Neural cell (in vitro differentiated cells): ENCODE data around the gene FAM177B.

Experiments
- EP300 ChIP-seq: fragments of 450-650 bp; conservative IDR thresholded peaks from 2 replicates; pipeline ENCODE4 v1.6.1; 2014; ENCODE audit warnings: antibody characterized with exemption, mild to moderate bottlenecking, moderate library complexity; ENCODE audit not compliant: poor library complexity, severe bottlenecking
- EZH2 ChIP-seq: fragments of 200-600, 300-800 bp; shearing (Covaris generic), sonication (generic); IDR thresholded peaks from 2 replicates; pipeline ENCODE4 v1.6.1; 2014; ENCODE audit warnings: antibody characterized with exemption, low read length, borderline replicate concordance, mild to moderate bottlenecking; ENCODE audit not compliant: insufficient read depth, poor library complexity, severe bottlenecking
- MXI1 ChIP-seq: fragments of 450-650 bp; conservative IDR thresholded peaks from 2 replicates; pipeline ENCODE4 v1.6.1; 2014; ENCODE audit warnings: antibody characterized with exemption, mild to moderate bottlenecking; ENCODE audit not compliant: poor library complexity, severe bottlenecking
- POLR2AphosphoS5 ChIP-seq: IDR thresholded peaks from 2 replicates; pipeline ENCODE4 v1.6.1; 2012
- RAD21 ChIP-seq: fragments of 450-650 bp; conservative IDR thresholded peaks from 2 replicates; pipeline ENCODE4 v1.6.1; 2014; ENCODE audit warnings: antibody characterized with exemption, mild to moderate bottlenecking, moderate library complexity
- TAF1 ChIP-seq: IDR thresholded peaks from 2 replicates; pipeline ENCODE4 v1.6.1; 2012; ENCODE audit warnings: low read depth
- TF ChIP-seq, protein P1 (sequence below): fragments of 450-650 bp; IDR thresholded peaks from 2 replicates; pipeline ENCODE4 v1.5.1; 2014; ENCODE audit warnings: antibody characterized with exemption, mild to moderate bottlenecking, moderate library complexity; ENCODE audit not compliant: poor library complexity, severe bottlenecking

DNA sequence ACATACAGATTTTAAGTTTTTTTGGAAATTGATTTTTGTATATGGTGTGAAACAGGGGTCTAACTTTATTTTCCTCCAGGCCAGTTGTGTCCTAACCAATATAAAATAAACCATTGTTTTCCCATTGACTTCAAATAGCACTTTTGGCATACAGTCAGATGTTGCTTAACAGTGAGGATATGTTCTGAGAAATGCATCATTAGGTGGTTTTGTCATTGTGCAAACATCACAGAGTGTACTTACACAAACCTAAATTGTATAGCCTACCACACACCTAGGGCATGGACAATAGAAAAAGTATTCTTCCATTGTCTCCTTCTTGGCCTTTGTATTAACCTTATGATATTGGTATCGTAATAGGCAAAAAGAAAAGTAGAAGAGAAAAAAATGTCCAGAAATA, 40.5 kb downstream of the FAM177B start:
- TF ChIP-seq, protein P1, sequence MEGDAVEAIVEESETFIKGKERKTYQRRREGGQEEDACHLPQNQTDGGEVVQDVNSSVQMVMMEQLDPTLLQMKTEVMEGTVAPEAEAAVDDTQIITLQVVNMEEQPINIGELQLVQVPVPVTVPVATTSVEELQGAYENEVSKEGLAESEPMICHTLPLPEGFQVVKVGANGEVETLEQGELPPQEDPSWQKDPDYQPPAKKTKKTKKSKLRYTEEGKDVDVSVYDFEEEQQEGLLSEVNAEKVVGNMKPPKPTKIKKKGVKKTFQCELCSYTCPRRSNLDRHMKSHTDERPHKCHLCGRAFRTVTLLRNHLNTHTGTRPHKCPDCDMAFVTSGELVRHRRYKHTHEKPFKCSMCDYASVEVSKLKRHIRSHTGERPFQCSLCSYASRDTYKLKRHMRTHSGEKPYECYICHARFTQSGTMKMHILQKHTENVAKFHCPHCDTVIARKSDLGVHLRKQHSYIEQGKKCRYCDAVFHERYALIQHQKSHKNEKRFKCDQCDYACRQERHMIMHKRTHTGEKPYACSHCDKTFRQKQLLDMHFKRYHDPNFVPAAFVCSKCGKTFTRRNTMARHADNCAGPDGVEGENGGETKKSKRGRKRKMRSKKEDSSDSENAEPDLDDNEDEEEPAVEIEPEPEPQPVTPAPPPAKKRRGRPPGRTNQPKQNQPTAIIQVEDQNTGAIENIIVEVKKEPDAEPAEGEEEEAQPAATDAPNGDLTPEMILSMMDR: no peak
- TF ChIP-seq EZH2: no peak
- TF ChIP-seq RAD21: no peak
- TF ChIP-seq MXI1: no peak
- TF ChIP-seq POLR2AphosphoS5: no peak
- no peak for TF ChIP-seq TAF1
- TF ChIP-seq EP300: no peak
